Heart left ventricle (tissue), 16 donors: ENCODE results near the gene FGF9. TPM values are rescaled to one million over a fixed set of nuclear protein-coding genes. Genes with fewer than 3 reads are reported as not detected.

Experiments
- ATAC-seq, 4 donors: fragments of 200-7000 bp; cut with Tn5 transposase; one replicate each; pipeline ENCODE4 v1.9.1; 2020 to 2022; ENCODE audit warnings: moderate library complexity in 4 of 4, mild to moderate bottlenecking in 3 of 4, moderate number of reproducible peaks in 1 of 4
- DNase-seq, 5 donors: peaks; one replicate each; pipeline ENCODE4 v3.0.0-alpha.2; 2020
- H3K27ac ChIP-seq, 12 donors: fragments of 200-600 bp; sonication (generic) in 4 of 12; one replicate each; pipeline versions ENCODE4 v1.5.0 to v1.8.0; 2016 to 2022; ENCODE audit warnings: mild to moderate bottlenecking in 2 of 12
- H3K27me3 ChIP-seq, 9 donors: fragments of 200-600 bp; sonication (generic) in 2 of 9; one replicate each; pipeline versions ENCODE4 v1.5.1 to v1.8.0; 2016 to 2022; ENCODE audit warnings: mild to moderate bottlenecking in 3 of 9
- H3K36me3 ChIP-seq, 9 donors: fragments of 200-600 bp; sonication (generic) in 2 of 9; one replicate each; pipeline versions ENCODE4 v1.5.0 to v1.8.0; 2018 to 2022; ENCODE audit warnings: mild to moderate bottlenecking in 2 of 9
- H3K4me1 ChIP-seq, 12 donors: fragments of 200-600 bp; sonication (generic) in 4 of 12; one replicate each; pipeline versions ENCODE4 v1.5.0 to v1.8.0; 2016 to 2022; ENCODE audit warnings: mild to moderate bottlenecking in 3 of 12
- H3K4me3 ChIP-seq, 12 donors: fragments of 200-600 bp; sonication (generic) in 4 of 12; one replicate each; pipeline versions ENCODE4 v1.5.0 to v1.8.0; 2017 to 2022; ENCODE audit warnings: mild to moderate bottlenecking in 9 of 12, moderate library complexity in 4 of 12
- H3K9me3 ChIP-seq, 12 donors: fragments of 200-600 bp; sonication (generic) in 4 of 12; one replicate each; pipeline versions ENCODE4 v1.5.0 to v1.8.0; 2016 to 2022; ENCODE audit warnings: mild to moderate bottlenecking in 1 of 12
- POLR2A ChIP-seq, 2 donors: fragments of 450-650 bp; IDR thresholded peaks; one replicate each; pipeline ENCODE4 v1.6.1; 2017; ENCODE audit warnings: antibody characterized with exemption in 2 of 2, mild to moderate bottlenecking in 2 of 2, moderate library complexity in 2 of 2
- WGBS, 4 donors: extraction: QIAGEN DNeasy Blood & Tissue Kit in 2 of 4; methylation state at CpG; one replicate each; pipeline versions ENCODE4 v1.1.5 to v1.1.7; 2013 to 2018; 5-methylcytosine and 5-hydroxymethylcytosine counted together
- intact Hi-C, 10 donors: fragments of 100-400 bp; cut with DNase I; formaldehyde crosslinking; loops; one replicate each; pipeline versions ENCODE4 v1.11.1 to v1.14.2; 2022
- polyA plus RNA-seq, 2 donors: library from polyadenylated mRNA; stranded (reverse); fragments of 200-250 nt; gene quantifications; one replicate each; pipeline ENCODE4 v1.2.3, GENCODE V29; 2013
- total RNA-seq, 9 donors: library from RNA; depleted of rRNA in 2 of 9; stranded (reverse); fragments of >200 nt in 2 of 9; fragmentation: NEBNext Ultra II Directional in 3 of 9; extraction: Animal tissue kit (Norgen Biotek cat#: 25700) in 3 of 9; gene quantifications; one replicate each; pipeline versions ENCODE4 v1.1.0 to v1.2.4, GENCODE V29; 2016 to 2023
- TF ChIP-seq, protein P1 (sequence below), 12 donors: fragments of 200-600 bp; sonication (generic) in 4 of 12; IDR thresholded peaks; one replicate each; pipeline versions ENCODE4 v1.5.0 to v1.8.0; 2018 to 2022; ENCODE audit warnings: antibody characterized with exemption in 12 of 12, mild to moderate bottlenecking in 5 of 12
- donor health status: ischemic (EF 13 %, LVEDD 7.1; RV severe dilation, severe dysfunction).
- donor health status: healthy with polysubstance abuse.
- donor health status: DM: no; HTN: yes; CAD: no.
- donor health status: DM: no; HTN: no; CAD: no.
- donor health status: ischemic (EF 25% LVEDD 6.9; RV normal size, moderate dysfunction).
- donor health status: ischemic (EF 25% LVEDD 5.7; RV mildly dilated, moderate dysfunction).
- donor health status: healthy.
- donor health status: DM: yes; HTN: yes; CAD: no.
- donor health status: ischemic (EF 35%, LVEDD 5.7; RV mildly dilated, moderate dysfunction).
- donor health status: nonischemic (EF 11% LVEDD 7.7; RV severe dilation, severe dysfunction).
- donor health status: DM: yes; HTN: yes; CAD: no.
- donor health status: PGD.
- donor health status: ischemic (EF 29% LVEDD 5.4; RV normal size, mild dysfunction).
- donor health status: nonischemic (EF 23%, LVEDD 6.1; RV moderate dilation, normal function).

Gene FGF9
- total and polyA plus RNA-seq, 11 donors: 1.7 to 12.5 (median 7.6) TPM

GRCh38 chr13:21698817-21699679 lies 28.2 kb downstream of the FGF9 start:
- Histone ChIP-seq H3K9me3 (no peaks in the 10 kb centered on the region), H3K27me3 (no peaks in the 10 kb centered on the region), H3K4me1 (peaks cover 0 to 21% (median 10%) of the 10 kb centered on the region in 12 donors), H3K27ac (no peak overlapping the region), H3K36me3 (peaks cover 0 to 6% (median 0%) of the 10 kb centered on the region in 9 donors), H3K4me3 (peak overlapping the region in 1 of 12 donors; percentile 10)
- intact Hi-C loops: no loop called here
- no peak for TF ChIP-seq POLR2A (IDR thresholded peaks at IDR 0.05)
- TF ChIP-seq, protein P1, sequence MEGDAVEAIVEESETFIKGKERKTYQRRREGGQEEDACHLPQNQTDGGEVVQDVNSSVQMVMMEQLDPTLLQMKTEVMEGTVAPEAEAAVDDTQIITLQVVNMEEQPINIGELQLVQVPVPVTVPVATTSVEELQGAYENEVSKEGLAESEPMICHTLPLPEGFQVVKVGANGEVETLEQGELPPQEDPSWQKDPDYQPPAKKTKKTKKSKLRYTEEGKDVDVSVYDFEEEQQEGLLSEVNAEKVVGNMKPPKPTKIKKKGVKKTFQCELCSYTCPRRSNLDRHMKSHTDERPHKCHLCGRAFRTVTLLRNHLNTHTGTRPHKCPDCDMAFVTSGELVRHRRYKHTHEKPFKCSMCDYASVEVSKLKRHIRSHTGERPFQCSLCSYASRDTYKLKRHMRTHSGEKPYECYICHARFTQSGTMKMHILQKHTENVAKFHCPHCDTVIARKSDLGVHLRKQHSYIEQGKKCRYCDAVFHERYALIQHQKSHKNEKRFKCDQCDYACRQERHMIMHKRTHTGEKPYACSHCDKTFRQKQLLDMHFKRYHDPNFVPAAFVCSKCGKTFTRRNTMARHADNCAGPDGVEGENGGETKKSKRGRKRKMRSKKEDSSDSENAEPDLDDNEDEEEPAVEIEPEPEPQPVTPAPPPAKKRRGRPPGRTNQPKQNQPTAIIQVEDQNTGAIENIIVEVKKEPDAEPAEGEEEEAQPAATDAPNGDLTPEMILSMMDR (IDR thresholded peaks at IDR 0.05): no peak
- ATAC-seq (peak in 2 of 4 donors; percentile 12 to 56), DNase-seq (no peak)
- 36 to 44% (median 39%) methylated on average over 5 of the region's 5 CpGs for WGBS, 4 donors

- H3K36me3 ChIP-seq: peaks cover 0 to 6% (median 0%) of the 10 kb centered on the region in 9 donors
- no peak overlapping the region for H3K27ac ChIP-seq
- no peak for ATAC-seq
- no peak for DNase-seq
- no peak for TF ChIP-seq POLR2A (IDR thresholded peaks at IDR 0.05)
- TF ChIP-seq, protein P1 (IDR thresholded peaks at IDR 0.05): no peak
- no peak overlapping the region for H3K4me3 ChIP-seq
- WGBS, 4 donors: 86 to 89% (median 87%) methylated on average over 10 of the region's 10 CpGs
- H3K4me1 ChIP-seq: peaks cover 0 to 22% (median 8%) of the 10 kb centered on the region in 12 donors
- no peaks in the 10 kb centered on the region for H3K27me3 ChIP-seq
- H3K9me3 ChIP-seq: no peaks in the 10 kb centered on the region
- intact Hi-C loops: no loop called here
Measured at GRCh38 chr13:21701460-21701859, 30.6 kb downstream of the FGF9 start.

DNA sequence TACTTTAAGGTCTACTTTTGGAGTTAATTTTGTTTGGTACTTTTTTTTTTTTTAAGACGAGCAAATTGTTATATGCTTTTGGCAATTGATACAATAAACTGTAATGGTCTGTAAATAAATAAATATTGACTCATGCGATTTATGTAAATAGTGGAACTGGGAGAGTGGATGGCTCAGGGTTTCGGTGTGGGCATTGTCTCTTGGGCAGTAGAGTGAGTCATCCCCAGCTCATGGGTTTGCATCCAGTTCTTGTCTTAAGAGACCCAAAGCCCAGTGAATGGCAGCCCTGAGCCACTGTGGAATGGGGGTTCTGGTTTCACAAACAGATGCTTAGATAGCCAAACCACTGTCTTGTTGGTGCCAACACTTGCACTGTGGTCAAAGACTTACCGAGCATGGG lies 33.0 kb downstream of the FGF9 start:
- WGBS, 4 donors: 78 to 83% (median 81%) methylated on average over 4 of the region's 4 CpGs
- Histone ChIP-seq H3K4me3 (no peak overlapping the region), H3K36me3 (peaks cover 0 to 6% (median 0%) of the 10 kb centered on the region in 9 donors), H3K4me1 (peaks cover 0 to 14% (median 6%) of the 10 kb centered on the region in 12 donors), H3K9me3 (no peaks in the 10 kb centered on the region), H3K27me3 (no peaks in the 10 kb centered on the region), H3K27ac (no peak overlapping the region)
- no peak for DNase-seq
- ATAC-seq: no peak
- no peak for TF ChIP-seq POLR2A (IDR thresholded peaks at IDR 0.05)
- TF ChIP-seq, protein P1 (IDR thresholded peaks at IDR 0.05): no peak
- intact Hi-C loops: no loop called here

GRCh38 chr13:21707586-21707985 lies 36.7 kb downstream of the FGF9 start:
- 87 to 95% (median 91%) methylated on average over 3 of the region's 3 CpGs for WGBS, 4 donors
- H3K27me3 ChIP-seq: no peaks in the 10 kb centered on the region
- DNase-seq (no peak), ATAC-seq (no peak)
- H3K27ac ChIP-seq: no peak overlapping the region
- peaks cover 0 to 7% (median 0%) of the 10 kb centered on the region in 12 donors for H3K4me1 ChIP-seq
- peaks cover 0 to 13% (median 0%) of the 10 kb centered on the region in 12 donors for H3K9me3 ChIP-seq
- no peak for TF ChIP-seq POLR2A (IDR thresholded peaks at IDR 0.05)
- TF ChIP-seq, protein P1 (IDR thresholded peaks at IDR 0.05): no peak
- intact Hi-C loops: no loop called here
- no peak overlapping the region for H3K4me3 ChIP-seq
- no peaks in the 10 kb centered on the region for H3K36me3 ChIP-seq
